ENCODE results near the gene PATE3. TPM values are rescaled to one million over a fixed set of nuclear protein-coding genes. Genes with fewer than 3 reads are reported as not detected.

Gene PATE3
- total RNA-seq, 1 donor from 2014 or later, result not detected

Other genes starting within 250 kb of the PATE3 start
- 103 and 111 TPM in 2 replicates for gene EI24, start 218.7 kb upstream of the PATE3 start, total RNA-seq
- gene STT3A, start 195.3 kb upstream of the PATE3 start, total RNA-seq, result 164 and 210 TPM in 2 replicates
- gene CHEK1, start 163.0 kb upstream of the PATE3 start, total RNA-seq, result 12.6 and 27.0 TPM in 2 replicates
- gene ACRV1, start 107.3 kb upstream of the PATE3 start, total RNA-seq, result 0.13 TPM in 1 of 2 replicates, not detected in the other
- not detected in 2 replicates for gene PATE1, start 41.8 kb upstream of the PATE3 start, total RNA-seq
- gene PATE2, start 9.3 kb upstream of the PATE3 start, total RNA-seq, result 0.13 TPM in 1 of 2 replicates, not detected in the other
- gene PATE4, start 45.2 kb downstream of the PATE3 start, total RNA-seq, result not detected in 2 replicates
- 5.6 and 5.8 TPM in 2 replicates for gene HYLS1, start 99.5 kb downstream of the PATE3 start, total RNA-seq
- 7.4 and 7.6 TPM in 2 replicates for gene PUS3, start 115.1 kb downstream of the PATE3 start, total RNA-seq
- gene DDX25, start 116.4 kb downstream of the PATE3 start, total RNA-seq, result under 0.01 TPM in 1 of 2 replicates, not detected in the other
- not detected in 2 replicates for gene VSIG10L2, start 157.9 kb downstream of the PATE3 start, total RNA-seq